Measurements from ENCODE around the gene ALS2CL.
A peak's percentile ranks its signal among the peaks of the same experiment; 100 is the strongest.
"Not testable (repeated sequence)": the region's sequence is repeated elsewhere in the genome, so short reads cannot be mapped to it uniquely, and the experiment has no call there.

Gene ALS2CL, protein sequence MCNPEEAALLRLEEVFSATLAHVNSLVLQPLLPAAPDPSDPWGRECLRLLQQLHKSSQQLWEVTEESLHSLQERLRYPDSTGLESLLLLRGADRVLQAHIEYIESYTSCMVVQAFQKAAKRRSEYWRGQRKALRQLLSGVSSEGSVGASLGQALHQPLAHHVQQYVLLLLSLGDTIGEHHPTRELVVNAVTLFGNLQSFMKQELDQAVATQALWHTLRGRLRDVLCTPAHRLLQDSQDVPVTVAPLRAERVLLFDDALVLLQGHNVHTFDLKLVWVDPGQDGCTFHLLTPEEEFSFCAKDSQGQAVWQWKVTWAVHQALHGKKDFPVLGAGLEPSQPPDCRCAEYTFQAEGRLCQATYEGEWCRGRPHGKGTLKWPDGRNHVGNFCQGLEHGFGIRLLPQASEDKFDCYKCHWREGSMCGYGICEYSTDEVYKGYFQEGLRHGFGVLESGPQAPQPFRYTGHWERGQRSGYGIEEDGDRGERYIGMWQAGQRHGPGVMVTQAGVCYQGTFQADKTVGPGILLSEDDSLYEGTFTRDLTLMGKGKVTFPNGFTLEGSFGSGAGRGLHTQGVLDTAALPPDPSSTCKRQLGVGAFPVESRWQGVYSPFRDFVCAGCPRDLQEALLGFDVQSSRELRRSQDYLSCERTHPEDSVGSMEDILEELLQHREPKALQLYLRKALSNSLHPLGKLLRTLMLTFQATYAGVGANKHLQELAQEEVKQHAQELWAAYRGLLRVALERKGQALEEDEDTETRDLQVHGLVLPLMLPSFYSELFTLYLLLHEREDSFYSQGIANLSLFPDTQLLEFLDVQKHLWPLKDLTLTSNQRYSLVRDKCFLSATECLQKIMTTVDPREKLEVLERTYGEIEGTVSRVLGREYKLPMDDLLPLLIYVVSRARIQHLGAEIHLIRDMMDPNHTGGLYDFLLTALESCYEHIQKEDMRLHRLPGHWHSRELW

DNA sequence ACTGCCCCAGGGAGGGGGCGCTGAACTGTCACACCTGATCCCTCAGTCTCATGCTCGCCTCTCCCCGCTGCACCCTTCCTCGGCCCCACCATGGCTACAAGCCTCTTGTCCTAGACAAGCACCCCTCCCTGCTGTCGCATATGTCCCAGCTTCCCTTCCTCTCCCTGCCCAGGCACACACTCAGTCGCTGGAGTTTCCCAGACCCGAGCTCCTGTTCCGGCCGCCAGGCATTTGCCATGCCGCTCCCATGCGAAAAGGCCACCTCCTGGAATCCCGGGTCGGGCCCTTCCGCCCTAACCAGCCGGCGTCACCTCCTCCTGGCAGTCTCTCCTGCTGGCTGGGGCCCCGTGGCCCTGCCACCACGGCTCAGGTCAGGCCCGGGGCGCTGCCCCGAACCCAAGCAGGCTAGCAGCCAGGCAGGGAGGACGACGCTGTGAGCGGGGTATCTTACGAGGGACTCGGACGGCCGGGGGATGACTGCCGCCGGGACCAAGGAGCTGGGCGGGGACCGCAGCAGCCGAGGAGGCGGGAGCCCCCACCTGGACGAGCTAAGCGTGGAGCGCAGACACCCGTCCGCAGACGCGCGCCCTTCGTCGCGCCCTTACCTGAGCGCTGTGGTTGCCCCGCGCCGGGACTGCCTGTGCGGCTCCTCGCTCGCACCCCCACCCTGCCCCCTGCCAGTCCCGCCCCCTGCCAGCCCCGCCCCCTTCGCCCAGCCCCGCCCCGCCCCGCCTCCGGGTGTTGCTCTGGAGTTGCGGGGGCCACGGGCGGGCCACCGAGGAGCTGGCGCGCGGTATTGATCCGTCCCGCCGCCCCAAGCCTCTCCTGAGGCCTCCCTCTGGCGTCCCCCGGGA lies at the start of gene ALS2CL:
ALS2CL (minus strand) TSS at position 642 of the 854 bp plus-strand sequence. CDS start 4,239 bp downstream, outside the sequence.
- peak in 1 of 2 experiments; percentile 9 for DNase-seq

DNA sequence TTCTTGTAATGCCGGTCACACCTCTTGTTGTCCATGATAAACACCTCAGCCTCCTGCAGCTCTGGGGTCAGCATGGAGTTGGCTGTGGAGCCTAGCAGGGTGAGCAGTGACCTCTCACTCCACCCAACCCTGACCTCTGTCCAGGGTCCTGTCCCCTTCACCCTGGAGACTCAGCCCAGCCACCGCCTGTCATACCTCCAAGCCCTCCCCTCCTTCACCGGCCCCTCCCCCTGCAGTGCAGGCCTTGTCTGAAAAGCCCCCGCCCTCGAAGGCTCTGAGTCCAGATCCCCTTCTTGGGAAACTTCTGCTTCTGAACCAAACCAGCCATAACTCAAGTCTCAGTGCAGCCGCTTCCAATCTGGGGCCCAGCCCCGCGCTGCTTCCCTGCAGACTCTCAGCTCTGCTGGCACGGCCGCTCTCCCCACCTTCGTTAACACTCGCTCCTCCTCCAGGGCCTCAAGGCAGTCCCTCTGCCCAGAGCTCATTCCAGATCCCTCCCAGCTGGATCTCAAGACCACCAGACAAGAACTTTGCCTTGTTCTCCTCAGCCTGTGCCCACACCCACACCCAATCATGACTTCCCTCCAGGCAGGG lies 49.6 kb upstream of the ALS2CL start:
- no peak for DNase-seq

DNA sequence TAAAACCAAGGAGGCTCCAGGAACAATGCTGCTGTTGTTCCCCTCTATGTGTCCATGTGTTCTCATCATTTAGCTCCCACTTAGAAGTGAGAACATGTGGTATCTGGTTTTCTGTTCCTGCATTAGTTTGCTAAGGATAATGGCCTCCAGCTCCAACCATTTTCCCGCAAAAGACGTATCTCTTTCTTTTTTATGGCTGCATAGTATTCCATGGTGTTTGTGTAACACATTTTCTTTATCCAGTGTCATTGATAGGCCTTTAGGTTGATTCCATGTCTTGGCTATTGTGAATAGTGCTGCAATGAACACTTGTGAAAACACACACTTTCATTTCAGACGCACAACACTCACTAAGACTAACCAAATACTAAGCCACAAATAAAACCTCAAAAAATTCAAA lies 46.1 kb upstream of the ALS2CL start:
- not testable (repeated sequence) for DNase-seq

DNA sequence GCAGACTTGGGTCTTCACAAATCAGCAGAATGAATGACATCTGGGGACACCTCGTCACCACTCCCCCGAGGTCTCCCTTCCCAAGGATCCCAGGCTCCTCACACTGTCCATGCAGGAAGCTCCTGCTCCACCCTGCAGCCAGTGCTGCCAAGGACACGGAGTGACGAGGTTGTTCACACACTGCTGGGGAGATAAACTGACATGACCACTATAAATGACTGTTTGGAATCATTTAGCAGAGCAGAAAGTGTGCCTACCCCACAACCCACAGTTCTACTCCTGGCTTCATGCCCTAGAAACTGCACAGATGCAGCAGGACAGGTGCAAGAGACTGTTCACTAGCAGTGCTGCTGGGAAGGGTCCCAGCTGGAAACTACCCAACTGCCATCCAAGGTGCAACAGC lies 43.9 kb upstream of the ALS2CL start:
- no peak for DNase-seq

DNA sequence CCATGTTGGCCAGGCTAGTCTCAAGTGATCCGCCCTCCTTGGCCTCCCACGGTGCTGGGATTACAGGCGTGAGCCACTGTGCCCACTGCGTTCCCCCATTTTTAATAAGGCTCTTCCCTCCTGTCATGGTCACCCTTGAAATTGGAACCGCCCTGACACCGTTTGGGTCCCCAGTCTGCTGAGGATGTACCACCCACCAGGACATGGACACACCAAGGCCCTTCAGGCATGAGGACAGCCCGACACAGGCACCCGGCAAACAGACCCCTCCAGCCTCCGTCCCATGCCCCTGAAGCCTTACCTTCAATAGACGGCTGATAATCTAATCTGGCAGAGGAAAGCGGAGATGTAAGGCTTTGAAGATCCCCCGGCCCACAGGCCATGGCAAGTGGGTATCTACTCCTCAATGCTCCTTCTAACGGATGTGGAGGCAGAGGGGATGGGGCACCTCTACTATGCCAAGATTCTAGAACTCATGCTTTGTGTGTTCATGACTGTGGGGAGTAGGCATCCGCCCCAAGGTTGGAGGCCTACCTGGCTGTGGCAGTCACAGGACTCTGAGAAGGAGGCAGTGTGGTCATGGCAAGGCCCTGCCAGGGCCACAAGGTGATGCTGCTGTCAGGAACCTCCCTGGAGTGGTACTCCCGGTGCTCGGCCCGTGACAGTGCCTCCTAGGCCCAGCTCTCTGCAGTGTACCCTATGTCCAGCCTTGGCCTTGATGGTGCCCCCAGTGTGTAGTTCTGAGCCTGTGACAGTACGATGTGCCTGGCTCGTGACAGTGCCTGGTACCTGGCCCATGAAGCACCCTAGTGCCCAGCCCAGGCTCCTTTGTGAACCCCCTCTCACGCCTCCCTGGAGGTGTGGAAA lies 42.8 kb upstream of the ALS2CL start:
- no peak for DNase-seq

DNA sequence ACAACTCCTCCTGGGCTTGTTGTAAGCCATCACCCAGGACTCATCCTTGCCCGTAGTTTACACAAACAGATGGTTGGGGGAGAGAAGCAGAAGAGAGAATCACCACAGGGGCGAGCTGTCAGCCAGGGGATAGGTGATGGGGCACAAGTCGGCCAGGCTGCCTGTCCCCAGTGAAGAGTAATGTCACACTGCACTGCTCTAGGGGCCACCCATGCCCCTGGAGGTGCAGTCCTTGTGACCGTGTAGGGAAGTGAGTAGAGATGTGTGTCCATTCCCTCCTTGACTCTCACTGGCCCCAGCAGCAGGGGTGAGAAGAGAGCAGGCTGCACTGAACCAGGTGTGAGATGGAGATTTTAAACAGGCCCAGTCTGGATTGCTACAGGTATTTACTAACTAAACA lies 41.3 kb upstream of the ALS2CL start:
- DNase-seq = no peak

DNA sequence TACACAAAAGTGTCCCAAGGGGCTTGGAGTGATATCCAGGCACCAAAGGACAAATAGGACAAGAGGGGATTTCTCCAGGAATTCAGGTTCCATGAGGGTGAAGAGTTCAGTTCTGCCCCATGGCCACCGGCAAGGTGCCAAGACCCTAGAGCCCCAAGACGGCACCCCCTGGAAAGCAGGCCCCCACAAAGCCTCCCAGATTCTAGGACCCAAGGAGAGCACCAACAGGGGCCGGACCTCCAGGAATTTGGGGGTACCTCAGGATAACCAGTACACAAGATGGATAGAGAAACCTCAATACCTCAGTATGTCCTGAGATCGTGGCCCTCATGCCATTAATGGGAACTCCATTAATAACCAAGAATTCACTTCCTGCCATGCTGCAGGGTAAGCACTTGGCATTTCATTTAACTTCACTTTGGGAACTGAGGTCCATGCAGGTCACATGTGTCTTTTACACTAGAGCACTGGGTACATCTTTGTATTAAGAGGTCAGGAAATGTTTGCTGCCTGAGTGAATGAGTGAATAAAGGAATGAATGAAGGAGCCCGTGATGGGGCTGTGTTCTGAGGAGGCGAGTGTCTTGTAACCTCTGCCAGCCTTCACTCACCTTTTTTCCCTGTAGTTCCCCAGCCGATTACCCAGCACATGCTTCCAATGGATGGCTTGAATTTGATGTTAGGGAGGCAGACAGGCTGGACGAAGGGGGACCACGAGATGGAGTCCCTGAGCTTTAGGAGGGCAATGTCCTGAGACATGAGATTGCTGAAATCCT lies 39.7 kb upstream of the ALS2CL start:
- DNase-seq = no peak

DNA sequence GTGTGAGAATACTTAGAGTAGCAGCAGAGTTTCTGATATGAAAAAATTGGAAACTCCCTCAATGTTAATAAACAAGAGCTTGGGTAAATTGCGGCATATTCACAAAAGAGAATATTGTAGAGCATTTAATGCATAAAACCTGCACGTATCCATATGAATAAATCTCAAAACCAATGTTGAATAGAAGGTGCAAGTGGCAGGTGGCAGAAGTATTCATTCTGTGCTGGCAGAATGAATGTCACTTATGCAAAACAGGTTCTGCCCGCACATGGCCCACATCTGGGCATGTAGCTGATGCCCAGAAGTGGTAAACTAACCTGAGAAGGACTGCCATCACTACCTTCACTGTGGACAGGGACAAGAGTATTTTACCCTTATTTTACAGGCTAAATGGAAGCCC lies 38.3 kb upstream of the ALS2CL start:
- DNase-seq = no peak

DNA sequence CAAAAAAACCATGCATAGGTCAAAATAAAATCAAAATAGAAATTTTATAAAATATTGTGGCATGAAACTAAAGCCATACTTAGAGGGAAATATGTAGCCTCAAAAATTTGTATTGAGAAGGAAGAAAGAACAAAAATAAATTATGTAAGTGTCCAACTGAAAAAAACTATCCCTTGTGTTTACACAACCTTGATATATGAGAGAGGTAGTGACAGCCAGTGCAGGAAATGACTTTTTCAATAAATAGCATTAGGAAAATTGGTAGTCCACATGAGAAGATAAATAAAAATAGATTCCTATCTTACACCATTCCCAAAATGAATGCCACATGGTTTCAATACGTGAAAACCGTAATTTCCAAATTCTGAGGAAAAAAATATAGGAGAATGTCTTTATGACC lies 37.3 kb upstream of the ALS2CL start:
- no peak for DNase-seq

DNA sequence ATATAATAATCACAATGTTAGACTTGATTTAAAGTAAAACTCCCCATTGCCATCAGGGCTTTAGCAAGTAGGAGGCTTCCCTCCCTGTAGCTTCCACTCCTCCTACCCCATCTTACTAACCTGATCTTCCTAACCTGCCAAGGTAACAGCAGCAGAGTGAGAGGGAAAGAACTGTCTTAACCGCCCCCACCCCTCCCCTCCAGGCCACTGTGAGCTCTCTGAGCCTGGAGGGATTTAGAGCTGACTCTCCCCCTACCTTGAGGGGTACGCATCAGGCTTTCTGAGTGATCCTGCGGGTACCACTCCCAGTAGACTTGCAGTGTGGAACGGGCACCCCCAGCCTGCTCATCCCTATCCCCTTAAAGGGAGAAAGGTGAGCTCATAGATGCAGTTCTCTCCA lies 35.6 kb upstream of the ALS2CL start:
- no peak for DNase-seq

DNA sequence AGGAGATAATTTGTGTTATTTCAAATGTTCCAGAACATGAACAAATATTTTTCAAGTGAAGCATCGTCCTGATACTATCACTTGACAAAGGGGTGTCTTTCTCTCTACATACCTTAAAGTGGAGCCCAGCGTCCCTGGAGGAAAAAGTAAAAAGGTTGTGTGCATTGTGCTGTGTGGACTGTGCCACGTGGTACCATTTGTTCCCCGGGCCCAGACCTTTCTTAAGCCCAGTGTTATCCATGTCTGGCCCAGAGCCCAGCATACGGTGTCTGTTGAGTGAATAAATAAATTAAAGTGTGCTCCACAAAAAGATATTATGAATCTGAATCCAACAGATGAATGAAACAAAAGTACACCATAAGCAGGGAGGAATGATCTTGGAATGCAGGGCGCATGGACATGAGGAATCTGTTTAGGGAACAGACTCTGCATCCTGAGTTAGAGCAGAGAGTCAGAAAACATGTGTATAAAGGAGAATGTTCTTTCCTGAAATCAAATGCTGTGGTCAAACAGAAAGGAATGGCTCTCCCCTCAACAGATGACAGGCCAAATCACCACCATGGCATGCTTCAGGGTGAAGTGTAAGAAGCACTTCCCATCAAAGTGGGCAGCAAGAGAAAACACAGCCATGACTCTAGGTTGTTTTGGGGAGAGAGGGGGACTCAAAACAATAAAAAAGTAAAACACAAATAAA lies 32.3 kb upstream of the ALS2CL start:
- no peak for DNase-seq

DNA sequence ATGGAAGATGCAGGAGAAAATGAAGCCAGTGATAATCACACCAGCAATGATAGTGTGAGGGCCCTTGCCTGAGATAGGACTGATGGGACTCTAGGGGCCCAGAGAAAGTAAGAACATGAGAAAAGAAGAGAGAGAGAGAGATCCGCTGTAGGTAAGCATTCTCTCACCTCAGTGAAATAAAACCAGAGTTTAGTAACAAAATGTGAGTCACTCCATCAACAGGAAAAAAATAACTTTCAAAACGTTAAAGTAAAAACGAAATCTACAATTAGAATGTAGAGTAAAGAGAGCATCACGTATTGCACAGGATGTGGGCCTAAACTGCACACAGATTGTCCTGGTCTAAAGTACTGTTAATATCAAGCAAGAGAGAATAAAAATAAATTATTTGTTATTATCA lies 30.9 kb upstream of the ALS2CL start:
- no peak for DNase-seq

DNA sequence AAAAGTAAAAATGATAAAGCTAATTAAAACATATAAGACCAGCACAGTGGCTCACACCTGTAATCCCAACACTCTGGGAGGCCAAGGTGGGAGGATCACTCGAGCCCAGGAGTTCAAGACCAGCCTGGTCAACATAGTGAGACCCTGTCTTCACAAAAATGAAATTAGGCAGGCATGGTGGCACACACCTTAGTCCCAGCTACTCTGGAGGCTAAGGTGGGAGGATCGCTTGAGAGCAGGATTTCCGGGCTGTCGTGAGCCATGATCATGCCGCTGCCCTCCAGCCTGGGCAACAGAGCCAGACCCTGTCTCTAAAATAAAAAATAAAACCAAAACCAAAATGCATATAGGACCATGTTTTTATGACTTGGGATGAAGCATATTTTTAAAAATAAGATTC lies 29.0 kb upstream of the ALS2CL start:
- no peak for DNase-seq

DNA sequence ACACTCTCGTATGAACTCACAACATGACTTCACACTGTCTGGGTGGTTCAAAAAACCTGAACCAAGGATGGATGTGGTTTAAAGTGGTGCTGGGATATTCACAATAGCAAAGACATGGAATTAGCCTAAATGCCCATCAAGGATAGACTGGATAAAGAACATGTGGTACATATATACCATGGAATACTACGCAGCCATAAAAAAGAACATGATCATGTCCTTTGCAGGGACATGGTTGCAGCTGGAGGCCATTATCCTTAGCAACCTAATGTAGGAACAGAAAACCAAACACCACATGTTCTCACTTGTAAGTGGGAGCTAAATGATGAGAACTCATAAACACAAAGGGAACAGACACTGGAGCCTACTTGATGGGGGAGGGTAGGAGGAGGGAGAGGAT lies 27.5 kb upstream of the ALS2CL start:
- no peak for DNase-seq

DNA sequence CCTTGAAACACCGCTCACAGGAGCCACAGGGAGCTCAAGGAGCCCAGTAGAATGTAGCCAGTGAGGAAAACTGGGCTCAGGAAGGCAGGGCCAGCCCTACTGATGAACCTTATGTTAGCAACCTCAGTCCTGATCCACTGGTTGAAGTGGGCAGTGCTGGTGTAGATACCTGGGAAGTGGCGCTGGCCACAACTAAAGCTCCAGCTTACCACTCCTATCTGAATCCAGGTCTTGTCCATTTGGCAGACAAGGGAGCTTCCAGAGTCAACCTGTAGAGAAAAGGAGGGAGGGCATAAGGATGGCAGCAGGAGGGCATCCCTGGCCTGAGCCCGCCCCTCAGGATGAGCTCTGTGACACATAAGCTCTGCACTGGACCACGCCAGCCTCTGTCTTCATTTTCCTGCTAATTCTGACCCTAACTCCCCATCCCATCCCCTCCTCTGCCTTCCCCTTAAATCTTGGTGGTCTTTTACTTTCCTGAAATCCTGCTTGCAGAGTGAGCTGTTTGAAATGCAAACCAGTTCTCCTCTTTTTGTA lies 26.3 kb upstream of the ALS2CL start:
- no peak for DNase-seq

DNA sequence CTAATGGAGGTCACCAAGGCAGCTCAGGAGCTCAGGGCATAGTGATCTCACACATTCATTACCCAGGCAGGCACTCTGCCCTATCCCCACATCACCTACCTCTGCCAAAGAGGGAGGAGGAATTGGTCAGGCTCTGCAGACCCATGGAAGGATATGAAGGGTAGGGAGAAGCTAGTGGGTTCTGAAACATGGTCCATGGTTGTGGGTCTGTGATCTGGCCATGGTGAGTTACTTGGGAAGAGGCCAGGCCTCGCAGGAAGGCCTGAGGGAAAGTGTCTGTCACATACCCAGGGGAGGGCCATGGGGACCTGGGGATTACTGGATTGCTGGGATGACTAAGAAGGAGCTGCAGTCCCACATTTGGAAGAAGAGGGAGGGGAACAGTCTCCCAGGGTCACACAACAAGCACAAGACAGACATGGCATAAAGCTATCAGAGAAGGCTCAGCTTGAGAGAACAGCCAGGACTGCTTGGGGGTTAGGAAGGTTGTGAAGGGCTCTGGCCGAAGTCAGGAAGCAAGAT lies 25.6 kb upstream of the ALS2CL start:
- no peak for DNase-seq

DNA sequence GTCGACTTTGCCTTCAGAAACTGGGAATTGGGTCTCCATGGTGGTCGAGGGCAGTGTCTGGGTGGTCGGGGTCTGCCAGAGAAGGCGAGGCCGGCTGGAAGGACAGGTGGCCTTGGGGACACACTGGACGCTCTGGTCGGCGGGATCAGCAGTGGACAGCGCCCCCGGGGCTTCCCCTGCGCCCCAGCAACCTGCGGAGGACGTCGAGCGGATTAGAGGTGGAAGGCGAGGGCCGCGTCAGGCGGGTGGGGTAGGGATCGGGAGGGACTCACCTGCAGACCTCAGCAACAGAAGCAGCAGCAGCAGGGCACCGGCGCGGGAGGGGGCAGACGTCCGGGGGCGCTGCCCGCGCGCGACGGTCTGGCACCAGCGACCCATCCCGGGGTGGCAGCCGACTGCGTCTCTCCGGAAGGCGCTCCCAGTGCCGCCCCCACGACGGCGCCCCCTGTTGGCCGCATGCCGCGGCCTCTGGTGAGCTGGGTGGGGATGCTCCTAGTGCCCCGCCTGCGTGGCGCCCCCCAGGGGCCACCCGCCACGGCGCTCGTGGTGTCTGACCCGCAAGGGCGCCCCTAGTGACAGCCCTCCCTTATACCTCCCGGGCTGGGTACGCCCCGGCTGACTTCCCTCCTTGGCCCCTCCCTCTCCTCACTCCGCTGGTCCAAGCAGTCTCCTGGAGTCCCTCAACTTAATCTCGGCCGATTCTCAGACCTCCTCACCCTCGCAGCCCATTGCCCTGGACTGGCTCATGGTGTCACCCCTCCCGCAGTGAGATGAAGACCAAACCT lies 24.2 kb upstream of the ALS2CL start, which contains the start of gene PRSS50:
PRSS50 (minus strand) TSS at position 423 of the 785 bp plus-strand sequence; CDS start at position 378, 45 bp downstream.
- no peak for DNase-seq

Data from SW 1271 (cell line).